ACHN (cell line): ENCODE results near the gene OVOL2.
"Not testable (repeated sequence)": the region's sequence is repeated elsewhere in the genome, so short reads cannot be mapped to it uniquely, and the experiment has no call there.

Experiments
- DNase-seq: peaks from one replicate; pipeline ENCODE4 v3.0.0-alpha.2; 2015
- in situ Hi-C: cut with HindIII; loops from 2 replicates; pipeline ENCODE4 v1.10.0; 2017; ENCODE audit warnings: low sequenced_read_pairs, low pct_ligation_motif_present, low pct_unique_long_range_greater_than_20kb

OVOL2 gene

DNA sequence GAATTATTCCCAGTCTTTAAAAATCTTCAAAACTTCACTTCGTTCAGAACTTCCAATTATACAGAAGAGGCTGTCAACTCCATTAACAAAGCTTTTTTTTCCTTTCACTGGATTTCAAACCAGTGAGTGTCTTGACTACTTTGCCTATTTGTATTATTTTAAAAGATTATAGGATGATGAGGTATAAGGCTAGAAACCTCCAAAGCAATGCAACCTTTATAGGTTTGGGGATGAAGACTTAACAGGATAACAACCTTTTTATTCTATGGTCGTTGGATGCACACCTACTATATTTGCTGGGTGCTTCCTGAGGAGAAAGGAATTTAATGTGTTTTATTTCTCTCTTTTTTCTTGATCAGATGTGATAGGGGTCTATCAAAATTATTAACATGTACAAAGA is 1.9 kb upstream of the OVOL2 start:
- in situ Hi-C loops = no loop called here

DNA sequence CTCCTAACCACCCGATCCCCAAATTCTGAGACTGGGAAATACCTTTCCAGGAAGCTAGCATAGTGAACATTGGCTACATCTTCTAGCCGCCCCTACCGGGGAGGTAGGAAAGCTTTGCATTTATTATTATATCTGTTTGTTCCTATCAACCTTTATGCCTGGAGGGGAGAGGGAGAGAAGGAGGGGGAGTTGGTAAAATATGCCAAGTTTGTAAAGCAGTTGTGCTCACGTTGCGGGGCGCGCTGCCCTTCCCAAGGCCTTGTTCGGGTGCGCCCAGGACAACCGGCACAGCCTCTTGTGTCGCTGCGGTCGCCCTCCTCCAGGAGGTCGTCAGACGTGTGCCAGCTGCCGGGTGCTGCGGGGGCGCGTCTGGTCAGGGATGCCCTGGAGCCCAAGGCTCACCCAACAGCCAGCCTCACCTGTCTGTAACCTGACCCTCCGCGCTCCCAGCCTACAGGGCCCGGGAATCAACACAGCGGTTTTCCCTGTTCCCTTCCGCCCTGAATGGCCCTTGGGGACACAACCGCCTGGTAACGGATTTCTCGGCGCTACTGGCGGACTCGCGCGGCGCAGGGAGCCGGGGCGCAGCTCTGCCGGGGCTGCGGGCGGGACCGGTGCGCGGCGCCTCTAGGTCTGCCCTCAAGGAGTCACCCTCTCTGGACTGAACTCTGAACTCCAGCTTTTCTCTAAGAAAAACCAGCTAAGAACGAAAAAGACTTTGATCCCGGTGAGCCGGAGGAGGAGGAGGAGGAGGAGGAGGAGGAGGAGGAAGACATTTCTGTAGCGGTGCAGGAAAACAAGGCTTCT is 1.1 kb upstream of the OVOL2 start:
- in situ Hi-C loops = no loop called here
- no peak for DNase-seq

More for the DNA sequence above, 1.9 kb upstream of the OVOL2 start:
- DNase-seq = no peak

DNA sequence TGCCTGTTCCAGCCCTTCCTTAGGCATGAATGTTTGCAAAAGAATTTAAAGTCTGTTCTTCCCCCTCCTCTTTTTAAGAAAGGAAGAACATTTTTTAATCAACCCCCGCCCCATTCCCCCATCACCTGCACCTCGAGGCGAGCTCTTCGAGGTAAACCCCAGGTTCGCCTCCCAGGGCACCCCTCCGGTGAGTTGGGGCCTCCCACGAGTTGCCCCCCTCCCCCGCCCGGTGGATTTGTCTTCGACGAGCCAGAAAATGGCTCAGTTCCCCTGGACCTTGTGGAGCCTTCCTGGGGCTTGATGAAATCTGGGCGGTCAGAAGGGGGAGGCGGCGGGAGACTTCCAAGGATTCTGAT is 256 bp upstream of the OVOL2 start:
- DNase-seq = no peak
- in situ Hi-C loops = no loop called here

DNA sequence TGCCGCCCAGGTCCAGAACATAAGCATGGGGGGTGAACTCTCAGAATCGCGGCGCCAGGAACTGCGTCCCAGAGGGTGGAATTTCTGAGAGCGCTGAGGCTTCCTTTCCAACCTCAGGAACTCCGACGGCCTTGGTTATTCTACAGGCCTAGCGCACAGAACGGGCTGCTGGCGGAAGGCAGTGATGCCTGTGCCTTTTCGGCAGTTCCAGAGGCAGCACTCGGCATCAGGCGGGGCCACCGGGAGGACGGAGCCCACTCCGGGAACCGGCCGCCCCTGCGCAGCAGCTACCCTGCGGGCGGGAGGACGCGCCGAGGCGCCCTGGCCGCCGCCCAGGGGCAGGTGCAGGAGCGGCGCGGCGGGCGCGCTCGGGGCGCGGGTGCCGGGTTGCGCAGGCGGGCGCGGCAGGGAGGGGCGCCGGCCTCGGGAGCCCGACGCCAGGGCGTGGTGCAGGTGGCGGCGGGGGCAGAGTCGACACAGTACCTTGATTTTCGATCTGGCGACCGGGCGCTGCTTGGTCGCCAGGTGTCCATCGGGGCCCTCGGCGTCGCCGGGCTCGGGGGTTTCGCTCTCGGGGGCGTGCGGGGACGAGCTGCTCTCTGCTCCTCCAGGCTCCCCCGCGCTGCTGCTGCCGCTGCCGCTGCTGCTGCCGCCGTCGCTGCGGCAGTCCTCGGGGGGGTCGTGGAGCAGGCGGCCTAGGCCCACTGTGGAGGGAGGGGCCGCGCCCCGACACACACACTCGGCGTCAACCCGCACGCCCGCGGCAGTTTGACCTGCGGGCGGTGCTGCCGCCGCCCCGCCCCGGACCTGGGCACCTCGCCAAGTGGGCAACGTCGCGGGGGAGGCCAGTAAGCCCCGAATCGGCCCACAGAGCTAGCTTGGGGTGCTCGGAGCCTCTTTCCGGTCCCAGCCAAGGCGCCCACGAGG is 1.3 kb downstream of the OVOL2 start:
- no peak for DNase-seq
- in situ Hi-C loops = no loop called here

DNA sequence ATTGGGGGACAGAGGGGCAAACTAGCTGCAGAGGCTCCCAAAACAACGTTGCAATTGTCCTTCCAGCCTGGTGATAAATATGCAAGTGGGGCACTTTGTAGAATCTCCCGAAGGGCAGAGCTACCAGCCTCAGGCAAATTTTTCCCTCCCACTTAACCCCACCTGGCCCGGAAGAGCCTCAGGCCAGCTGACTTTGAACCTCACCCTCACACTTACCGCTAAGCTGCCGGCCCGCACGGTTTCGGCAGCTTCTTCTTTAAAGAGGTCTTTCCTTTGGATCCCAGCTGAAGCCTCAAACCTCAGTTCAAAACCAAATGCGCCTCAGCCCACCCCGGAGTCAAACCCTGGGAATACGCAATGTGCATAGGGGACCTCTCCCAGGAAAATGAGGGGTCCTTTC is 2.5 kb downstream of the OVOL2 start:
- in situ Hi-C loops = no loop called here
- DNase-seq = no peak

DNA sequence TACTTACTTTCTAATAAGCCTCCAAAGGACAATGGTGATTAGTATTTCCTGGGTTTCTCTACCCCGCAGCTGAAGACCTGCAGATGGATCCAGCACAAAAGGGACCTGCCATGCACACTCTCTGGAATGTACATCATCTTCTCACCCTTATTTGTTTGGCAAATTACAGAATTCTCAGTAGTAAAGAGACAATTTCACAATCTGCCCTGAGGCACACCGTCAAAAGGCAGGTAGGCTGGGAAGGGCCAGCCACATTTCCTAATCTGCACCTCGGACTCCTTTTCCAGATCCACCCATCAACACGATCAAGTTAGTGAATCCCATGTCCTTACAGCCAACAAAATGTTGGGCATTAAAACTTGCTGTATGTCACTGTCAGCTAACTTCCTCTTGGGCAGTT is 4.9 kb downstream of the OVOL2 start:
- in situ Hi-C loops = no loop called here

DNA sequence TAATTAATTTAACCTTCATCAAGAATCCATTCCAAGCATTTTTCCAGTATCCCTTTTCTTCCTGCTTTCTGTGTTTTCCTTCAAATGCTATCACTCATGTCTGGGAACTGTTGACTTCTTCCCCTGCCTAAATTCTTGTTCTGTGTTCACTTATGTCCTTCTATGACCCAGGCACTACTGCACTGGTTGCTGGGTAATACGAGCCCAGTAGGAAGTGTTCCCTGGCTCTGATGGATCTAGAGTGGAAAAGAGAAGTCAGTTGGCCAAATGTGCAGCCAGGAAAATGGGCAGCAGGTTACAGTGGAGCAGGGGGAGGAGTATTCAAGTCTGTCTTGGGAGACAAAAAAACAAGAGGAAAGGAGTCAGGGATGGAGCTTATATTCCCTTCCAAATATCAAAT is 7.1 kb downstream of the OVOL2 start:
- in situ Hi-C loops = no loop called here
- no peak for DNase-seq

More for the DNA sequence above, 4.9 kb downstream of the OVOL2 start:
- no peak for DNase-seq

DNA sequence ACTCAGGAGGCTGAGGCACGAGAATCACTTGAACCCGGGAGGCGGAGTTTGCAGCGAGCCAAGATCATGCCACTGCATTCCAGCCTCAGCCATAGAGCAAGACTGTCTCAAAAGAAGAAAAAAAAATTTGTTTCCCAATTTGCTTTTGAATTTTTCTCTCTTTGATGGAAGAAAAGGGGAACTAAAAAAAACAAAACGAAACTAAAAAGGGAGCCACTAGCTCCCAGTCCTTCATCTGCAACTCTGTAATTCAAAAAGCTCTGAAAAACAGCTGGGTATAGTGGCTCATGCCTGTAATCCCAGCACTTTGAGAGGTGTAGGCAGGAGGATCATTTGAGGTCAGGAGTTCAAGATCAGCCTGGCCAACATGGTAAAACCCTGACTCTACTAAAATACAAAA is 9.5 kb downstream of the OVOL2 start:
- in situ Hi-C loops = no loop called here
- DNase-seq = no peak

DNA sequence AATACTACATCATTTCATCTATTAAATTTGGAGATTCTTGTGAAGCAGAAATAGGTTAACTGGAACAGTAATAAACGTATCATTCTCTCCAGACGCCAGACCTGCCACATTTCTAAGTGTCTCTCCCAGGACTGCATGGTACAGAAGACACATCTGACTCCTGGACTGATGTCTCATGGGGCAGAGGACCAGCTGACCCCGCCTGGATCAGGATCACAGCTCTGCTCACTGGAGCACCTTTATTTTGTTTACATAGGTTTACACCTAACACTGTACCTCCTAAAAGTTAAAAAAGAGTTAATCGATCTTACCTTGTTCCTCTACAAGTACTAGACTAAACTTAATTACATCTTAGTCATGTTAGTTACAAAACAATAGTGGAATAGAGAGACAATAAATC is 11.2 kb downstream of the OVOL2 start:
- in situ Hi-C loops = no loop called here
- no peak for DNase-seq

DNA sequence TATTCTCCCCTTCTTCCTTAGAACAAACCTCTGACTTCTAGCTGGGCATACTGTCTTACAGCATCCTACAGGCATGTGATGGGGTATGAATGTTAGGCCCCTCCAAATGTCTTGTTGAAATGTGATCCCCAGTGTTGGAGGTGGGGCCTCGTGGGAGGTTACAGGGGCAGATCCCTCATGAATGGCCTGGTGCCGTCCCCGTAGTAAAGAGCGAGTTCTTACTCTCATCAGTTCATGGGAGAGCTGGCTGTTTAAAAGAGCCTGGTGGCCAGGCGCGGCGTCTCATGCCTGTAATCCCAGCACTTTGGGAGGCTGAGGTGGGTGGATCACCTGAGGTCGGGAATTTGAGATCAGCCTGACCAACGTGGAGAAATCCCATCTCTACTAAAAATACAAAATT is 15.5 kb downstream of the OVOL2 start:
- in situ Hi-C loops = no loop called here
- no peak for DNase-seq

DNA sequence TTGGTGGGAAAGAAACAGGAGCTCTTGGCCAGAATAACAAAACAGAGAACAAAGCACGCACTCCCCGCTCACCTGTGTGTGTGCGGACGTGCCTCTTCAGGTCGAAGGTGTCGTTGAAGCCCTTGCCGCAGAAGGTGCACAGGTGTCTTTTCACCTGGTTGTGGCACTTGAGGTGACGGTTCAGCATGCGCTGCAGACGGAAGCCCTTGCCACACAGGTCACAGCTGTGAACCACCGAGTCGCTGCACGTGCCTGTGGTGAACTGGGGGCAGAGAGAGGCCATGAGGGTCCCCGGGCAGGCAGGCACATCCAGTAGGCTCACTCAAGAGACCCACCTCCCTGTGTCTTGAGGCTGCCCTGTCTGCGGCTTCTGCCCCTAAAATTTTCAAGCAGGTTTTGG is 16.3 kb downstream of the OVOL2 start:
- DNase-seq = no peak
- in situ Hi-C loops = no loop called here

DNA sequence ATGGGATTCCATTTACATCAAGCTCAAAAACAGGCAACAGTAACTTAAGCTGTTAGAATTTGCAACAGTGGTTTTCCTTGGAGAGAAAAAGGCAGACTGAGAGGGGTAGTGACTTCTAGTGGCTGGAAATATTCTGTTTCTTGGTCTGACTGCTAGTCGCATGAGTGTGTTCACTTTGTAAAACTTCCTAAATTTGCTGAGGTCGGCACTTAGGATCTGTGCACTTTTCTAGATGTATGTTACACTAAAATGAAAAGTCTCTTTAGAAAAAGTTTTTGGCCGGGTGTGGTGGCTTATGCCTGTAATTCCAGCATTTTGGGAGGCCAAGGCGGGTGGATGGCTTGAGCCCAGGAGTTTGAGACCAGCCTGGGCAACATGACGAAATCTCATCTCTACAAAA is 18.7 kb downstream of the OVOL2 start:
- DNase-seq = no peak
- in situ Hi-C loops = no loop called here

DNA sequence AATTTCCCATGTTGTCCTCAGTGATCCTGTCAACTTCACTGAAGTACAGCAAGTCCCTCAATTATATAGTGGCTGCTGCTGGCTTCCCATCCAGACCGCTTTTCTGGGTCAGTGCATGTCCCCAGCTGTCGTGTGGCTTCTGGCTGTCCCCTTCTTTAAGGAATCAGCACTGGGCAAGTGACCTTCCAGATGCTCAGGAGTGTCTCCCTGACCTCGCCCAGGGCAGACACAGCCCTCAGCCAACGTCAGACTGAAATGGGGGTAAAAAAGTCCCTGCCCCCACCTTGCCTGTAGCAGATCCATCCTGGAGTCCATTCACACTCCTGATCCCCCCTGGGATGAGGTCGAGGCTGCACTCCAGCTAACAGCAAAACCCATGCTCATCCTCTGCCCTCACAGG is 23.7 kb downstream of the OVOL2 start:
- in situ Hi-C loops = no loop called here
- DNase-seq = no peak

DNA sequence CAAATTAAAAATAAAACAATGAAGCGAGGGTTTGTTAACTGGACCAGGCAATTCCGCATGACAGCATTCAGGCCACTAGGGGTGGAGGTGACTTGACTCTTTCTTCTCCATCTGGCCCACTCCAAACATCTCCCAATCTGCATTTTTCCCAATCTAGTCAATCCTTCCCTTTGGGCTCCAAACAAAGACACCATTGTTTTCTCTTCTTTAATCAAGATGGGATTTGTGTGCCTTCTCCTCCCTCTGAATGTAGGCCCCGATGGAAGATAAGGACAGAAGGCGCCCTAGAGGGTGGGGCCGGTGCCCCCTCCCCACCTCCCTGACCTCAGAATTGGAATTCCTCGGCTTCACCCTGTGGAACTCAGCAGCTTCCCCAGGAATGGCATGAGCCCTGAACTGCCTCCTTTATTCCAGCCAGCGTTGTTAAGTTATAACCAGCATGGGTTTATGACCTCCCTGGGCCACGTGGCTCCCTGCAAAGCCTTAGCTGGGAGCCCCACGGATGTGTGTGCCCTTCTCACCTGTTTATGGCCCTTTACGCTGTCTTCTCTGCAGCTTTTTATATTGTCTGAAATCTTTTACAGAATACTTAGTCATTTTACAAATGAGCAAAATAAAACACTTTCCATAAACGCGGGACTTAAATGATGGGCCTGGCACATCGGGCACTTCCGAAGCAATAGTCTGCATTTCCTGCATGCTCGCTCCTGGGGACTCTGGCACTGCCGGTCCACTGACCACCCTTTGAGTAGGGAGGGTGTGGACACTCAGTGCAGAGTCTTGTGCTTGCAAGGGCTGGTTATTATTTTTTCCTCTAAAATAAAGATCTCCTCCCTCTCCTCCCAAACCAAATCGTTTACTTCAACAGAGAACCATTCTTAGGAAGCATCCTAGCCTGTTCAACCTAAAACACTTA is 24.5 kb downstream of the OVOL2 start:
- in situ Hi-C loops = no loop called here
- no peak for DNase-seq

DNA sequence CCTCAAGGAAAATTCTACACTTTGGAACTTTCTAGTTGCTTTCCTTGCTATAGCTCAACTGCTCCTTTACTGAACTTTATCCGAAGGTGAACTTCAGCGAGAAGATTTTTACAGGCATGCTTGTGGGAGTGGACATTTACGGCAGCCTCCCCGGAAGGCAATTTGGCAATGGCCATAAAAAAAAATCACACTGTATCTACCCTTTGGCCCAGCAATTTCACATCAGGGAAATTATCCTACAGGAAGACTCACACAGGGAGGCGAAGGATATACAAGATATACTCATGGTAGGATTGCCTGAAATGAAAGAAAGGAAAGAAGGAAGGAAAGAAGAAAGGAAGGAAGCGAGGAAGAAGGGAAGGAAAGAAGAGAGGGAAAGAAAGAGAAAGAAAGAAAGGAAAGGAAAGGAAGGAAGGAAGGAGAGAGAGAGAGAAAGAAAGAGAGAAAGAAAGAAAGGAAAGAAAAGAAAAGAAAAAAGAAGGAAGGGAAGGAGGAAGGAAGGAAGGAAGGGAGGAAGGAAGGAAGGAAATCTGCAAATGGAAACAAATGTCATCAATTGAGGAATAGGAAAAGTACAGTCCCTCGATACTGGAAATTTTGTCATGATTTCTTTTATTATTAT is 25.7 kb downstream of the OVOL2 start:
- no peak for DNase-seq
- in situ Hi-C loops = no loop called here

DNA sequence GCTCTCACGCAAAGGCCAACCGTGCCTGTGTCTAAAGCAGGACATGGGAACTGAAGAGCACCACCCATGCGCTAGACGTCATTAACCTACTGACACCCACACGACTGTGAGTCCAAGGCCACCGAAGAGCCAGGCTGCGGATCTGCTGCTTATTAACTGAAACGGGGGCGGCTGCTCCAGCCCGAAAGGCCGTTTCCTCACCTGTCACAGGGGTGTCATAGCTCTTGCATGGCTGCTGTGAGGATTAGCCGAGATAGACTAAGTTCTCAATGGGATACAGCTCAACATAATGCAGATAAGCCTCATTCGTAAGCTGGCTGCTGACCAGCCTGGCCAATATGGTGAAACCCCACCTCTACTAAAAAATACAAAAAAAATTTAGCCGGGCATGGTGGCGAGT is 26.7 kb downstream of the OVOL2 start:
- in situ Hi-C loops = no loop called here
- no peak for DNase-seq

DNA sequence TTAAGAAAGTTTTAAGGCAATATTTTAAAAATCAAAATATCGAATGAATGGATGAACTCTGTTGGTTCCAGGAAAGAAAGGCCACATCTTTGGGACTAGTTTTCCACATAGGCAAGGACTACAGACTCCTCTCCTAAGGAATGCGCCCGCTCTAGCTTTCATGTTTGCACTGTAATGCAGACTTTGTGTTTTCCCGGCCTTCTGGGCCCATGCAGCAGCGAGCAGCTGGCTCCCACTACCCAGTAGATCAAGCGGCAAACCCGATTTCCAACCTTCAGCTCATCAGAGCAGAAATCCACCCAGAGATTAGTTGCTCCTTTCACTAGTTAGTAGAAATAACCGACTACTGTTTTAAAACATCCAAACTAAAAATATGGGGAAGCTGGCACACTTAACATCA is 27.7 kb downstream of the OVOL2 start:
- DNase-seq = no peak
- in situ Hi-C loops = no loop called here

DNA sequence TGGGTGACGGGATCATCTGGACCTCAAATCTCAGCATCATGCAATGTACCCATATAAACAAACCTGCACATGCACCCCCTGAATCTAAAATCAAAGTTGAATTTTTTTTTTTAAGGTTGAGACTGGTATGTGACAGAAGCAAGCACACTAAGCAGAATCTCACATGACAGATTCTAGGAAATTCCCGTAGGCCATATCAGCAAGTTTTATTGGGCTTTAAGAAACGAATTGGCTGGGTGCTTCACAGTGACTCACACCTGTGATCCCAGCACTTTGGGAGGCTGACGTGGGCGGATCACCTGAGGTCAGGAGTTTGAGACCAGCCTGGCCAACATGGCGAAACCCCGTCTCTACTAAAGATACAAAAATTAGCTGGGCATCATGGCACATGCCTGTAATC is 30.7 kb downstream of the OVOL2 start:
- in situ Hi-C loops = not testable (repeated sequence)

More for the DNA sequence above, 30.7 kb downstream of the OVOL2 start:
- DNase-seq = not testable (repeated sequence)
